ENCODE measurements around the gene SIAH3. TPM values are rescaled to one million over a fixed set of nuclear protein-coding genes. Genes with fewer than 3 reads are reported as not detected.

Gene SIAH3
- total and polyA plus RNA-seq, 9 of the 15 experiments (the other 6 are each of a cell fraction or from before 2014, with no cell fraction given): not detected

- no peak overlapping the region for H3K9ac ChIP-seq (ENCODE audit: insufficient read depth in 1 of 2, low read depth in 2 of 2, low read length in 2 of 2)
- WGBS (ENCODE audit: insufficient coverage, low coverage, missing lambda C conversion rate): 0% methylated on average over 2 of the region's 2 CpGs
- no peaks in the 10 kb centered on the region for H3K36me3 ChIP-seq (ENCODE audit: control insufficient read depth, insufficient read depth, low read length)
- H3K9me3 ChIP-seq (replicated peaks; ENCODE audit: control insufficient read depth, insufficient read depth, low read depth, low read length): no peaks in the 10 kb centered on the region
- FAIRE-seq: peak; percentile 23
- H3K4me2 ChIP-seq (ENCODE audit: insufficient read depth, low read length): no peak overlapping the region
- H3K9me1 ChIP-seq (ENCODE audit: control insufficient read depth, insufficient read depth, low read length): no peaks in the 10 kb centered on the region
- in situ Hi-C loops (cut with MboI) (no loop called here), intact Hi-C loops (cut with micrococcal nuclease) (no loop called here)
- no peaks in the 10 kb centered on the region; the same call in 1 of the 2 replicates for H4K20me1 ChIP-seq (replicated peaks; ENCODE audit: control insufficient read depth, insufficient read depth, low read length)
- no TSS peak for BruUV-seq (replicated peaks)
- H3K27me3 ChIP-seq (ENCODE audit: control insufficient read depth in 2 of 2, insufficient read depth in 2 of 2, low read length in 2 of 2): no peaks in the 10 kb centered on the region
- POLR2A ChIA-PET: no interaction called here
- no peak for TF ChIP-seq ZNF239 (CRISPR knock-in tag; IDR thresholded peaks at IDR 0.05)
- TF ChIP-seq CTCF (IDR thresholded peaks at IDR 0.05 in 2 of 3, conservative IDR thresholded peaks at IDR 0.05 in 1 of 3; ENCODE audit: insufficient read depth in 2 of 3, low read depth in 1 of 3, low read length in 3 of 3): peak; percentile 40 to 64 (median 46)
- H3K4me1 ChIP-seq (replicated peaks in 1 of 2; ENCODE audit: control insufficient read depth in 2 of 2, insufficient read depth in 2 of 2, low read length in 2 of 2): no peaks in the 10 kb centered on the region
- CTCF ChIA-PET (ENCODE audit: low intra/inter-chr PET ratio): no interaction called here
- H3K79me2 ChIP-seq (ENCODE audit: control insufficient read depth, insufficient read depth, low read length): no peaks in the 10 kb centered on the region
- no peak overlapping the region for H3K4me3 ChIP-seq
- H3K27ac ChIP-seq (ENCODE audit: extremely low read depth, low read depth, low read length): no peak overlapping the region
- ATAC-seq: peak; percentile 91
- no peak overlapping the region for H2AFZ ChIP-seq (ENCODE audit: low read depth, low read length)
- peak; percentile 17 to 44 (median 27) for DNase-seq (ENCODE audit: extremely low read depth in 1 of 4, low spot score in 3 of 4)
Observed at GRCh38 chr13:45737571-45738017, 114.0 kb downstream of the SIAH3 start.

GRCh38 chr13:45733361-45733760 lies 118.2 kb downstream of the SIAH3 start:
- POLR2A ChIA-PET: interaction anchor here (0.5 to 1.3 kb wide), 3 partner anchors 10 to 112 kb away, joined by 3 read pairs; no protein-coding TSS in a partner anchor

More at GRCh38 chr13:45733361-45733760, 118.2 kb downstream of the SIAH3 start:
- H3K4me3 ChIP-seq: no peak overlapping the region
- H3K4me2 ChIP-seq (ENCODE audit: insufficient read depth, low read length): no peak overlapping the region
- H3K9me1 ChIP-seq (ENCODE audit: control insufficient read depth, insufficient read depth, low read length): no peaks in the 10 kb centered on the region
- no peak overlapping the region for H3K9ac ChIP-seq (ENCODE audit: insufficient read depth in 1 of 2, low read depth in 2 of 2, low read length in 2 of 2)
- intact Hi-C loops (cut with micrococcal nuclease) (no loop called here), in situ Hi-C loops (cut with MboI) (no loop called here)
- FAIRE-seq (no peak), ATAC-seq (no peak), DNase-seq (ENCODE audit: extremely low read depth in 1 of 4, low spot score in 3 of 4) (no peak)
- no peaks in the 10 kb centered on the region for H3K79me2 ChIP-seq (ENCODE audit: control insufficient read depth, insufficient read depth, low read length)
- CTCF ChIA-PET (ENCODE audit: low intra/inter-chr PET ratio): no interaction called here
- no TSS peak for BruUV-seq (replicated peaks)
- no peak overlapping the region for H3K27ac ChIP-seq (ENCODE audit: extremely low read depth, low read depth, low read length)
- WGBS (ENCODE audit: insufficient coverage, low coverage, missing lambda C conversion rate): 1% methylated on average over 5 of the region's 5 CpGs
- H4K20me1 ChIP-seq (replicated peaks; ENCODE audit: control insufficient read depth, insufficient read depth, low read length): no peaks in the 10 kb centered on the region
- no peaks in the 10 kb centered on the region for H3K9me3 ChIP-seq (replicated peaks; ENCODE audit: control insufficient read depth, insufficient read depth, low read depth, low read length)
- peaks cover 0 to 6% of the 10 kb centered on the region in 2 experiments; a peak in 1 of 5 replicates for H3K27me3 ChIP-seq (ENCODE audit: control insufficient read depth in 2 of 2, insufficient read depth in 2 of 2, low read length in 2 of 2)
- no peak overlapping the region for H2AFZ ChIP-seq (ENCODE audit: low read depth, low read length)
- H3K36me3 ChIP-seq (ENCODE audit: control insufficient read depth, insufficient read depth, low read length): no peaks in the 10 kb centered on the region
- no peak for TF ChIP-seq CHD2 (IDR thresholded peaks at IDR 0.05; ENCODE audit: low read depth, low read length)
- TF ChIP-seq LEF1 (IDR thresholded peaks at IDR 0.05): no peak
- no peak for TF ChIP-seq POLR2G (IDR thresholded peaks at IDR 0.05; ENCODE audit: low read depth, low read length)
- H3K4me1 ChIP-seq (replicated peaks in 1 of 2; ENCODE audit: control insufficient read depth in 2 of 2, insufficient read depth in 2 of 2, low read length in 2 of 2): no peaks in the 10 kb centered on the region
